Activated CD8-positive, alpha-beta memory T cell treated with anti-CD3 and anti-CD28 coated beads, Interleukin-2, amount 50 U/mL, for 1 hour (primary cell): ENCODE results near the gene ARRDC3.
A peak's percentile ranks its signal among the peaks of the same experiment; 100 is the strongest.

Experiments
- DNase-seq: peaks from one replicate; pipeline ENCODE4 v3.0.0-alpha.2; 2020; ENCODE audit errors: extremely low read depth

ARRDC3 gene

DNA sequence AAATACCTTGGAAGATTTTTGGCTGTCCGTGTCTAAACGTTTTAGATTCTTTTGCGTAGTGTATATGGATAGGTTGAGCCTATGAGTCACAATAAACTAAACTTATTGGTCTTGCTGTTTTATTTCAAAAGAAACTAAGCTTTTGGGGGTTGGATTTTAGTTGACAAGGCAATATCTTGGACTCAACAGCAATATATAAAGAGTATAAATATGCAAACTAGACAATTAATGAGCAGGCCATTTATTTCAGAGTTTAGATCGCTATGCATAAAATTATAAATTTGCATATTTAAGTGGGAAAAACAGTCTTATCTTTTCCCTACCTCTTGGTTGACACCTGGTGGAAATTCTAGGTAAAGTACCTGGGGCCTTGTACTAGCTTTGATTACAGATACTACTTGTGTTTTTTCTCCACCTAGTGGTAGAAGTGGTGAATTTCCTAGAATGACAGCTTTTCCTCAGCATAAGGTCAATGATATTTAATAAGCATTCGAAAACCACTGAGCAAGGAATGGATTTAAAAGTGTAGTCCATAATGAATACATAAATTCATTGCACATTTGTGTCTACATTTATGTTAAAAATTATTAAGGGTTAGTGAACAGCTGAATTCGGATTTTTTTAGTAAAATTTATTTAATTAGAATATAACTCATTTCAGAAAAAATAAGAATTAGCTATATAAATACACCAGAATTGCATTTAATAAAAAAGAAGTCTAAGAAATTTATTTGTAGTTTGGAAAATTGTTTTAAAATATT is 1.7 kb upstream of the ARRDC3 start:
- DNase-seq: no peak

DNA sequence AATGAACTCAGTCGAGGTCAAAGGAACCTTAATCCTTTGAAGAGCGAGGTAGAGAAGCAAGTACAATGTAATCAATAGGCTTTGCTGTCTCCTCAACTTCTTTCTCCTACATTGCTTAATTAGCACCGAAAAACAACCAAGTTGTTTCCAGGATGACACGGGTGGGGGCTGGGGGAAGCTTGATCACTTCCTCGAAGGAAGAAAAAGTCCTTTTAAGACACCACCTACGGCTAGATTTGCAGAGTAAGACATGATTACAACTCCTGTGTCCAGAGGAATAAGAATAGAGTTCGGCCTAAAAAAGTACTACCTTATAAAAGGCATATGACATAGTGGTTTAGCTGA is 811 bp upstream of the ARRDC3 start:
- no peak for DNase-seq

GRCh38 chr5:91382530-91383026 is 539 bp downstream of the ARRDC3 start:
- no peak for DNase-seq

- no peak for DNase-seq
Observed at GRCh38 chr5:91381774-91382359, 1.2 kb downstream of the ARRDC3 start.

DNA sequence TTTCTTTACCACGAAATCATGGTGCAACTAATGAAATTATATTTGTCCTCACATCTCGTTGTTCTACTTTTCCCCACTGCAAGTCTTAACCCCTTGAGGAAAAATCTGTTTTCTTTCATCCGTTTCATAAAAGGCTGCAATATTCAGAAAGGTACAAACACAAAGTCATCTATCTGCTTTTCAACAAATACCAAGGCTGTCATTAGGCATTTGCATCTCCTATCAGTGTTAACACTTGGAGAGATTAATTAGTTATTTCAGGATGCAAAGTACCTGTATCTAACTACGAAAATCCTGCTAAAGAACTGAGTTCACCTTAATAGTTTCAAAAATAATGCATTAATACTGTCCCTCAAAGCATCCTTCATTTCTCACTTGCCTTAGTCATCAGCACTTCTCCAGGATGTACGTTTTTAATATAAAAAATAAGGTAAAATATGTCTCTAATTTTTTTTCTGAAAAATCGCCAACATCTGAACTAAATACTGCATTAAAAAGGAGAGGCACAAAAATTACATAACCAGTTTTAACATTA is 1.8 kb downstream of the ARRDC3 start:
- no peak for DNase-seq

- DNase-seq: peak; percentile 92
Observed at GRCh38 chr5:91380491-91381238, 2.5 kb downstream of the ARRDC3 start.

DNA sequence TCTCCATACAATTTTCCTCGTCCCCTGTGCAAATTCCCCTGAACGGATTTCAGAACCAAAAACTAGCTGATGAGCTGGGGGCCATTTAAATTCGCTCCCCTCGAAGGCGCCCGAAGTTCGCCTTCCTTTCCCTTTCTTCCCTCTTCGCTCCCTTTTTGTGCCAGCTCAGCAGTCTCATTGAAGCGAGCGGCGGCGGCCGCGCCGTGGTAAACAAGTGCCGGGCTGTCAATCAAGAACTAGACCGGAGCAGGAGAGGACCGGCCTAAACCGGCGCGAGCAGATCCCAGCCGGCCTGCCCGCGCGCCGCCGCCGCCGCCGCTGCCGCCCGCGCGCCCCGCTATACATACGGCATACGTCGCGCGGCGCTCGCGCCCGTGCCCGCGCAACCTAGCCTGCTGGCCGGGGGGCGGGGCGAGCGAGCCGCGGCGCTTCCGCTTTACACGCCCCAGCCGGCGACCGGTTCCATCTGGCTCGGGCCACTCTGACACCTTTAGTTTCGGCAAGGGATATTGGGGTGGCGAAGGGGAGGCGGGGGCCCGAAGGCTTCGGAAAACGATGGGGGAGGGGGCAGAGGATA is 3.1 kb downstream of the ARRDC3 start:
- DNase-seq: peak; percentile 73

GRCh38 chr5:91379246-91379913 is 3.7 kb downstream of the ARRDC3 start:
- DNase-seq: no peak

DNA sequence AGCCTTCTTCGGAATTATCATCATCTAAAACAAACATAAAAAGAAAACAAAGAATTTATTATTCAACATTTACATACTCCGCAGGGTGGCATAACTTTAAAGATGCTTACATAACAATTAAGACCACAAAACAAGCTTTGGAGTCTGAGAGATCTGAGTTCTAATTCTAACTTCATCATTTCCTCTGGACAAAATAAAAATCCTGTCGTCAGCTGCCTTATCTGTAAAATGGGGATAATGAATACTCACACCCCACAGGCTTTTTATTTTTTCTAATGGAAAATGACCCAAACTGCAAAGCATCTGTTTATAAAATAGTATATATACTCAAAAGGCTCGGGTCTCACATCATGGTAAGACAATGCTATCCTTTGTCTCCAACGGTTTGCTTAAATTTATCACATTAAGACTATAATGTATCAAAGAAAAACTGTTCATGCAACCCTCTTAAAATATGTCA is 4.3 kb downstream of the ARRDC3 start:
- DNase-seq: no peak

DNA sequence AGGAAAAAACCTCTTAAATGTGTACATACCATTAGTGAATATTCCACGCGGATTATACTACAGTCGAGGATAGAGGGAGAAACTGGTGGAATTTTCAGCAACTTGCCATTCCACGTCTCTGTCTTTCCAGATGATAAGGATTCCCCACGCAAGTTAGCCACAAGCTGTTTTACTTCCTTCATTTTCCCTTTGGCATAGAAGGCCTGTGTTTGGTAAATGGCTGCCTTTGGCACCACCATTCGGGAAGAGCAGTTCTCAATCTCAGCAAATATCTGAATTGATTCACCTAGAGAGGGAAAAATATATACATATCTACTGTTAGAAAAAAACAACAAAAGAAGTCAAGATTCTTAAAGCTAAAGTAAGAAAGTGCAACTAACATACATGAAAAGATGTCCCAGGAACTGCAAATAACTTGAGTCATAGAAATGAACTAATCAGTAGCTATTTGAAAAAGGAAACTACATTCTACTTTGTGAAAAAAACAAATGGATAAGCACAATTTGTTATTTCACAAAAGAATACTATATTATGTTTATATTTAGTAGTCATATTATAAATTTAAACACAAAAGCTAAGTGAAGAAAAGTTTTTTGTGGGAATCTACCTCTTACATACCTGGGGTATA is 8.1 kb downstream of the ARRDC3 start:
- DNase-seq: no peak

DNA sequence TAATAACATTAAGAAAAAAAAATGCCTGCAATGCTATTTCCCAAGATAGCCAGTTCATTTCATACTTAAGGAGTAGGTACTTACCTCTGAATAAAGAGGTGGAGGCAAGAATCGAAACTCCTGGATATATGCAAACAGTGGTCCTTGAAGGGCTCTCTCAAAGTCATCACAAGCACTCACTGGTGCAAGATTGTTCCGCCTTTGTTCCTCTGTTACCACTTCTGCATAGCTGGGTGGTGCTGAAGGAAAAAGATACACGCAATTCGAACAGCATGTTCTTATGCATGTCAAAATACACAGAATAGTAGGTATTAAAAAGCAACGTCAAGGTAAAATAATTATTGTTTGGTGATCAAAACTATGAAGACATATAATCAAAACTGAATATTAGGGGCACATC is 9.5 kb downstream of the ARRDC3 start:
- no peak for DNase-seq

DNA sequence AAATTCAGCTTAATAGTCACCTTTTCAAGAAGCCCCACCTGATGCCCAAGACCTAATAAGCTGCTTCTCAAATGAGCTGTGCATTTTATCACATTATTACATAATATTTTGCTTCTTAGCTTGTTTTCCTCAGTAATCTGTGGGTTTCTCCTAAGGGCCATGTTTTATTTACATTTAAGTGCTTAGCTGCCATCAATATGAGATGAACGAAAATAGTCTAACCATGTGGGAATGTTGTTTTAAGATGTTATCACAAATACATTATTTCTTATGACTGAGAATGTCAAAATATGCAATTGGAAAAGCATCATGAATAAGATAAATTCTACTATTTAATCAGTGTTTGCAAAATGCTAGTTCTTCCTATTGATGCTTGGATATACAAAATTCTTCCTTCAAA is 10.1 kb downstream of the ARRDC3 start:
- DNase-seq: no peak

DNA sequence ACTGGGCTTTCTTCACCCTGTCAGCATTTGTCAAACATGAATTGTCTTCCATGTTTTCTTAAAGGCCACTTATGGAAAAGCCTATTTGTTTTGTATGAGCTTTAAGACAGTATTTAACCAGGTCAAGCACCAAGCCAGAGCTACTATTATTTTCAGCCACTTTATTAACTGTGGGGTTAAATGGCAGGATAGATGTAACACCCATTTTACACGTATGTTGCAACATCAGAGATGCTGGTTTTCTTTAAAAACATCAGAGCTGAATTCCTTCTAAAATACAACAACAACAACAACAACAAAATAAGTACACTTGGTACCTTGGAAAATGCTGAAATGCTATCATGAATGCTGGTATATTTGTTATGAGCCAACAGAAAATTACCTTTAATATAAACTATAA is 13.6 kb downstream of the ARRDC3 start:
- no peak for DNase-seq

DNA sequence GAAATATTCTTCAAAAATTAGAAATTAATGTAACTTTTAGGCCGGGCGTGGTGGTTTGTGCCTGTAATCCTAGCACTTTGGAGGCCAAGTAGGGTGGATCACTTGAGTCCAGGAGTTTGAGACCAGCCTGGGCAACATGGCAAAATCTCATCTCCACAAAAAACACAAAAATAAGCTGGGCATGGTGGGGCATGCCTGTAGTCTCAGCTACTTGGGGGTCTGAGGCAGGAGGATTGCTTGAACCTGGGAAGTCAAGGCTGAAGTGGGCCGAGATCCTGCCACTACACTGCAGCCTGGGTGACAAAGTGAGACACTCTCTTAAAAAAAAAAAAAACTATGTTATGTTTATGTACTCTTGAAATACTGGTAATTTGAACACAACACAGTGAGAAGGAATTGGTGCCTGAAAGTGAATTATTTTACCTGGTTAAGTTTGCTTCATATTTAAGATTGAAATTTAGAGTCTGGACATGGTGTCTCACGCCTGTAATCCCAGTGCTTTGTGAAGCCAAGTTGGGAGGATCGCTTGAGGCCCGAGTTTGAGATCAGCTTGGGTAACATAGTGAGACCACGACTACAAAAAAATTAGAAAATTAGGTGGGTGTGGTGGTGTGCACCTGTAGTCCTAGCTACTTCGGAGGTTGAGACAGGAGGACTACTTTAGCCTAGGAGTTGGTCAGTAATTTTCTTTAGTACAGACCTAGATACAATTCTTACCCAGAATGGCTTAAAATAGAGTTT is 15.0 kb downstream of the ARRDC3 start:
- no peak for DNase-seq

- no peak for DNase-seq
Observed at GRCh38 chr5:91367344-91367743, 15.8 kb downstream of the ARRDC3 start.

DNA sequence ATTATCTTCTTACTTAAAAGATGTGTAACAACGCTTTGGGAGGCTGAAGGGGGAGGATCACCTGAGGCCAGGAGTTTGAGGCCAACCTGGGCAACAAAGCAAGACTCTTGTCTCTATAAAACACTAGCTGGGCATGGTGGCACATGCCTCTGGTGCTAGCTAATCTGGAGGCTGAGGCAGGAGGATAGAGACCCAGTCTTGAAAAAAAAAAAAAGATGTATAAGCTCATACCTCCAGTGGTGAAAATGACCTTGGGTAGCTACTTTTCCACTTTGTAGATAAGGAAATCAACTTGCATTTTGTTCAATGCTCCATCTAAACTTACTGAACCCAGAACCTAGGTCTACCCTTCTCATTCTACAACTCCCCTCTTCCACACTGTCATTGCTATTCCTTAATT is 16.6 kb downstream of the ARRDC3 start:
- no peak for DNase-seq

DNA sequence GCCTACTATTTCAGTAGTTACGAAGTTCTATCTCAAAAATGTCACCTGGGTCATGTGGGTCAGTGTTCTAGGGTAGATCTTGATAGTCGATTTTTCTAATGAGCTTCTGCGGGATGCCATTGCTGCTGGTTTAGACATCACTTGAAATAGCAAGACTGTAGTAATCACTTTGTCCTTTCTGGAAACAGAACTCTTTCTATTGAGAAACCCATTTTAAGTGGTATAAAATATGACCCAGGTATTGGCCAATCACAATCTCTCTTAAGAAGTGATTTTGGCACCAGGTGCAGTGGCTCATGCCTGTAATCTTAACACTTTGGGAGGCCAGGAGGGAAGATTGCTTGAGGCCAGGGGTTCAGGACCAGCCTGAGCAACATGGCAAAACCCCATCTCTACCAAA is 17.6 kb downstream of the ARRDC3 start:
- DNase-seq: no peak

DNA sequence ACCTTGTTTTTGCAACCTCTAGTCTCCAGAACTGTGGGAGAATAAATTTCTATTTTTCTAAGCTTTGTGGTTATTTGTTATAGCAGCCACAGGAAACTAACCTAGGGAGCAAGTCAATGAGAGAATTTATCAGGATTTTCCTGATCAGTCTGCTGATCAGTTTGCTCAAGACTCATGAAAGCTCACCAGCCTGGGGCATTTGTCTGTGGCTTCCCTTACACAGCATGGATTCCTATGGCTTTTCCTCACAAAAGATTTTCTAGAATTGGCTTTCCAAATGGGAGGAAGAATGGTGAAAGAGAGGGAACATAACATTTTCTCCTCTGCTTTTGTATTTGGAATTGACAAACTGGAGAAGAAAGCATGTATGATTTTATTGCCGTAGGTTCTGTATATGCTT is 20.2 kb downstream of the ARRDC3 start:
- no peak for DNase-seq

DNA sequence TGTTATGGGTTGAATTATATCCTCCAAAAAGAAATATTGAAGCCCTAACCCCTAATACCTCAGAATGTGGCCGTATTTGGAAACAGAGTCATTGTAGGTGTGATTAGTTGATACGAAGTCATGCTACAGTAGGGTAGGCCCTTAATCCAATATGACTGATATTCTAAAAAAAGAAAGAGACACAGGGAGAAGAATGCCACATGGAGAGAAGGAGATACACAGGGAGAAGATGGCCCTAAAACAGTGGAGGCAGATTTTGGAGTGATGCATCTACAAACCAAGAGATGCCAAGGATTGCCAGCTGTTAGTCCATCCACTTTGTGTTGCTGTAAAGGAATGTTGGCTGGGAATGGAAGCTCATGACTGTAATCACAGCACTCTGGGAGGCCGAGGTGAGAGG is 21.3 kb downstream of the ARRDC3 start:
- no peak for DNase-seq

DNA sequence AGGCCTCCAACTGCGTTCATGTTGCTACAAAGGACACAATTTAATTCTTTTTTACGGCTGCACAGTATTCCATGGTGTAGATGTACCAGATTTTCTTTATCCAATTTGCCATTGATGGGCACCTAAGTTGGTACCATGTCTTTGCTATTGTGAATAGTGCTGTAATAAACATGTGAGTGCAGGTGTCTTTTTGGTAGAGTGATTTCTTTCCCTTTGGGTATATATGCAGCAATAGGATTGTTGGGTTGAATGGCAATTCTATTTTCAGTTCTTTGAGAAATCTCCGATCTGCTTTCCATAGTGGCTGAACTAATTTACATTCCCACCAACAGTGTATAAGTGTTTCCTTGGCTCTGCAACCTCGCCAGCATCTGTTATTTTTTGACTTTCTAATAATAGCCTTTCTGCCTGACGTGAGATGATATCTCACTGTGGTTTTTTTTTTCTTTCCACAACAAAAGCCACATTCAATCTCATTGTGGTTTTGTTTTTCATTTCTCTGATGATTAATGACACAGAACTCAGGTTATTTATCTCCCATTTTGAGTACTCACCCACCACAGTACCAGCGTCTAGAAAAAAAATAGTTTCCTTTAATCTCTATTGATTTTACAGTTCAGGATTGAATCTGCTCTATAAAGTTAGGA is 21.9 kb downstream of the ARRDC3 start:
- DNase-seq: no peak
